NCI-H2107 (cell line): ENCODE measurements around the gene DHRS3.

Experiments
- DNase-seq: peaks from one replicate; lab custom pipeline; 2025; lab: John Stamatoyannopoulos, UW

Gene DHRS3

DNA sequence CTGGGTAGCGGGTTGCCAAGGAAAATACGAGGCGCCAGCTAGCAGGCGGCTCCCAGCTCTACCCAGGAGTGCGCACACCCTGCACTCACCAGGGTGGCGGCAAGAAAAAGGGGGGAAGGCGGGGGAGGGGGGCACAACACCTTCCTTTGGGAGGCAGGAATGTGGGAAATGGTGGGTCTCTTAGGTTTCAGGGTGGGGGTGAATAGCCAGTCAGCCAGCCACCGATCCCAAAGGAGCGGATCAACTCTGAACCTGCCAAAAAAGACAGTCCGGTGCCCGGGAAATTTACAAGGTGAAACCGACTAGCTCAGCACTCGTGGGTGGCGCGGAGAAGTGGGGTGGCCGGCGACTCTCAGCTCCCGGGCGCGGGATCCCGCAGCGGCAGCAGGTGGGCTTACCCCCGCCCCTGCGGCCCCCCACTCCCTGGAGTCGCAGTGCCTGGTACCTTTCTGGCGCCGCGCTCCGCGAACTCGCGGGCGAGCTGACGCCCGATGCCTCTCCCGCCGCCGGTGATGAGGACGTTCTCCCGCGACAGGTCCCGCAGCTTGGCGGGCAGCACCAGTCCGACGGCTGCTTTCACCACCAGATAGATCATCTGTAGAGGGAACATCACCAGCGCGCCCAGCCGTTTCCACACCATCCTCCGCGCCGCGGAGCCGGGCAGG, 1.2 kb downstream of the DHRS3 start:
- DNase-seq = no peak

GRCh38 chr1:12615865-12616708, 1.9 kb downstream of the DHRS3 start:
- DNase-seq = no peak

- DNase-seq = no peak
Measured at GRCh38 chr1:12615159-12615864, 2.7 kb downstream of the DHRS3 start.

GRCh38 chr1:12614402-12615158, 3.4 kb downstream of the DHRS3 start:
- DNase-seq = no peak

DNA sequence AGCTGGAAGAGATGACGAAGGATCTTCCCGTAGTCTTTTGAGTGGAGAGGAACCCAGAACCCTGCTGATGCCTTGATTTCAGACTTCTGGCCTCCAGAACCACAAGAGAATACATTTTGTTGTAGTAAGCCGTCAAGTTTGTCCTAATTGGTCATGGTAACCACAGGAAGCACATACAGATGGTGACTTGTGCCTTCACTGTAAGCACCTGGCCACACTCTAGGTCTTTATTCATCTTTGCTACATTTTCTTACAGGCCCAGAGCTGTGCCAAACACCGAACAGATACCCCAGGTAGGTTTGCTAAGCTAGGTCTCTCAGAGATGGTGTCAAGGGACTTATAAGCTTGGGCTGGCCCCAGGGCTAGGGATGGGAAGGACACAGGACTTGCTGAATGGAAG, 4.8 kb downstream of the DHRS3 start:
- no peak for DNase-seq

DNA sequence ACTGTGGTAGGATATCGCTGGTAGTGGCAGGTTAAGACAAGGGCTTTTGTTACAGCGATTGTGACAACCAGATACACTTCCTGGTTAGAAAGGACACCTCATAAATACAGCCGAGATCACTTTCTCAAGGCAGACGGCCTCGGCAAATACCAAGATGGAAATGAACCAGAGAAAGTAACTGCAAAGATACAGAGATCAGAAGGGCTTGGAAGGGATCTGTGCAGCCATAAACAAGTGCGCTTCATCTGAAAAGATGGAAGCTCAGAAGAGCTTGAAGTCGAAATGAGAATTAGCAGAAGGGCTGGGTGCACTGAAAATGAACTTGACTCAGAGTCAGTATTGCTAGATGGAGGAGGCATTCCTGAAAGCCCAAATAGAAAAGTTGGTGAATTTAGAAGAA, 7.1 kb downstream of the DHRS3 start:
- no peak for DNase-seq

- DNase-seq = no peak
Measured at GRCh38 chr1:12610305-12610935, 7.6 kb downstream of the DHRS3 start.

DNA sequence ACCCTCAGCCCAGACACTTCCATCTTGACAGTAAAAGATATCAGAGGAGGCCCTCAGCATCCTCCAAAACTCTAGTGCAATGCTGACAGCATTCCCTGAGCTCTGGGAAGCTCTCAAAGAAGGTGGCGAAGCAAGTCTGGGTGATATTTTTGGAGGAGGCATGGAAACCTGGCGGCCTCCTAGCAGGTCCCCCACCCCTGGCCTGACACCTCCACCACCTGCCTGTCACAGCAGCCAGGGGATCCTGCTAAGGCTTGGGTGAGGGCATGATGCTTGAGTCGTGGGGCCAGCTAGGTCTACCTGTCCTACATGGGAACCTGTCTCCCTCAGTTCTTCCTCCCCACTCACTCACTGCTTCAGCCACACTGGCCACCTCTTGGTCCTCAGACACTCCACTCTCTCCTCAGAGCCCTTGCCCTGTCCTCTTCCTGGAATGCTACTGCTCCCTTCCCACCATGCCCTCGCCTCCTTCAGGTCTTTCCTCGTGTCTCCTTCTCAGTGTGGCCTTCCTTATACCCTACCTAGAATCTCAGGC, 8.5 kb downstream of the DHRS3 start:
- DNase-seq = no peak

DNA sequence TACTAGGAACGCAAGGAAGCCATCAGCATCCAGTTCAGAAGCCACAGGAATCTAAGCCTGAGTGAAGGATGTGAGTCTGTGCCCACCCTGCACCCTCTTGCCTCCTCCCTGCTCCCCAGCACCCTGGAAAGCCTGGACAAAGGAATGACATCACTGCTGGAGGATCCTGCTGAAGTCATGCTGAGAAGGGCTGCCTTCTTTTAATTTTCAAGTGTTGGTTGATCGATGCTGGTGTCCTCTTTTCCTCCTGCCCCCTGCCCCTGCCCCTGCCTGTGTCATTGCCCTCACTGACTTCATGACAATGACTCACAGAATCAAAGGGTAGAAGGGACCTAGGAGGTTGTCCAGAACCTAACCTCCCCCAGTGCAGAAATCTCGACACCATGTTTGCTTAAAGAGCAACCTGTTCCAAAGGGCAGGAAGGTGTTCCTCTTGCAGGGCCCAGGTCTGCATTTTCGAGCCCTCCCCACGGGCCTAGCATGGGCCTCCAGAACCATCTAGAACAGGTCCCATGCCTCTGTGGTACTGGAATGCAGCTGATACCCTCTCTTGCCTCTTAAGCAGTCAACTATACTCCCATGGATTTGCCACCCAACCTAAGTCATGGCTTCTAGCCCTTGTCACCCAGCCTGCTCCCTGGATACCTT, 9.6 kb downstream of the DHRS3 start:
- DNase-seq = no peak

DNA sequence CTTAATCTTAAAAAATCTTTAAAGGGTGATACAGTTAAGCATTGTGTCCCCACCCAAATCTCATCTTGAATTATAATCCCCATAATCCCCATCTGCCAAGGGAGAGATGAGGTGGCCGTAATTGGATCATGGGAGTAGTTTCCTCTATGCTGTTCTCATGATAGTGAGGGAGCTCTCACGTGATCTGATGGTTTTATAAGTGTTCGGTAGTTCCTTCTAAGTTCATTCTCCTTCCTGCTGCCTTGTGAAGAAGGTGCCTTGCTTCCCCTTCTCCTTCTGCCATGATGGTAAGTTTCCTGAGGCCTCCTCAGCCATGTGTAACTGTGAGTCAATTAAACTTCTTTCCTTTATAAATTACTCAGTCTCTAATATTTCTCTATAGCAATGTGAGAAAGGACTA, 10.7 kb downstream of the DHRS3 start:
- no peak for DNase-seq

DNA sequence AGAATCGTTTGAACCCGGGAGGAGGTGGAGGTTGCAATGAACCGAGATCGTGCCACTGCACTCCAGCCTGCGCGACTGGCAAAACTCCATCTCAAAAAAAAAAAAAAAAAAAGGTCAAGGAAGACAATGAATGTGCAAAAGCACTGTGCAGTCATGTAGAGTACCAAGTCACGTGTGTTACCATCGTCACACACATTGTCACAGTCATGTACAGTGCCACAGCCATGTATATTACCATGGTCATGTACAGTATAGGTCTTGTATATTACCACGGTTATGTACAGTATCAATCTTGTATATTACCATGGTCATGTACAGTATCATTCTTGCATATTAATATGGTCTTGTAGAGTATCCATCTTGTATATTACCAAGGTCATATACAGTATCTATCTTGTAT, 13.0 kb downstream of the DHRS3 start:
- DNase-seq = no peak

DNA sequence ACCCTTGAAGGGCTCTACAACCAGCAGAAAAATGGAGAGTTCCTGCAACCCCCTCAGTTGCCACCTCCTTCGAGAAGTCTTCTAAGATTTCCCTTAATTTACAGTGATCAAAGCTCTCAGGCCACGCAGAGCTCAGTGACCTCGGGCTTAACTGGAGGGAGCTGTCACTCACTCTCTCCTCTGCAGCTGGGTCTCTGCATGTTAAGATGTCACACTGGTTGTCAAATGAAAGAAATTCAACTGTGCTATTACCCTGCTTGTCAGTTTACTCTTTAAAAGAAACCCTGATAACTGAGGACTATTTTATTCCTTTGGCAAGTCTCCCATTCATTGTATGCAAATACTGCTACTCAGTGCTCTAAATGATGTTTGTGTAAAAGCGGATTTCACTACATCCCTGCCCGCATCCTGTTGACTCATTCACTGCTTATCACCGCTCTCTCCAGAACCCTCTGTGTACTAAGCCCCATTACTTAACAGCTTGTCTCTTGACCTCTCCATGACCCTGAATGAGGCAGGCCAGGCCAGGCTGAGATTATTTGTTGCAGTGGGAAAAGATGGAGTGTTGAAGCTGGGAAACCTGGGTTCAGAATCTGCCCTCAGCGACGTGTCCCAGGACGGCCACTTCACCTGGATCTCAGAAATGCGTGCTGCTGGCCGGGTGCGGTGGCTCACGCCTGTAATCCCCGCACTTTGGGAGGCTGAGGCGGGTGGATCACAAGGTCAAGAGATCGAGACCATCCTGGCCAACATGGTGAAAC, 13.7 kb downstream of the DHRS3 start:
- no peak for DNase-seq

DNA sequence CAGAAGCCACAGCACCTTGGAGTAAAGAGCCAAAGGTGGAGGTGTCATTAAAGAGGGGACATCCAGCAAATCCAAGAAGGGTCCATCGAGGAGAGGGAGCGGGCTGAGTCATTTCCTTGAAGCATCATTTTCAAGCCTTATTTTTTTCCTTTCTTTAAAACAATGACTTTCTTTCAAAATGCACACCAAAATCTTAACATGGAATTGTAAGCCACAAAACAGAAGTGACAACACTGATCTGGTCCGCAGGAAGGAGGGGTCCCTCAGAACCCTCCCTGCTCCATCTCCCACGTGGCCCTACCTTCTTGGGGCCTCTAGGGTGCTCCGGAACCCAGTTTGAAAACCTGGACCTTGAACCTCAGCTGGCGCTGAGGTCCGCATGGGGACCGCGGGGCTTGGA, 14.8 kb downstream of the DHRS3 start:
- DNase-seq = no peak

GRCh38 chr1:12602659-12603024, 15.4 kb downstream of the DHRS3 start:
- no peak for DNase-seq

DNA sequence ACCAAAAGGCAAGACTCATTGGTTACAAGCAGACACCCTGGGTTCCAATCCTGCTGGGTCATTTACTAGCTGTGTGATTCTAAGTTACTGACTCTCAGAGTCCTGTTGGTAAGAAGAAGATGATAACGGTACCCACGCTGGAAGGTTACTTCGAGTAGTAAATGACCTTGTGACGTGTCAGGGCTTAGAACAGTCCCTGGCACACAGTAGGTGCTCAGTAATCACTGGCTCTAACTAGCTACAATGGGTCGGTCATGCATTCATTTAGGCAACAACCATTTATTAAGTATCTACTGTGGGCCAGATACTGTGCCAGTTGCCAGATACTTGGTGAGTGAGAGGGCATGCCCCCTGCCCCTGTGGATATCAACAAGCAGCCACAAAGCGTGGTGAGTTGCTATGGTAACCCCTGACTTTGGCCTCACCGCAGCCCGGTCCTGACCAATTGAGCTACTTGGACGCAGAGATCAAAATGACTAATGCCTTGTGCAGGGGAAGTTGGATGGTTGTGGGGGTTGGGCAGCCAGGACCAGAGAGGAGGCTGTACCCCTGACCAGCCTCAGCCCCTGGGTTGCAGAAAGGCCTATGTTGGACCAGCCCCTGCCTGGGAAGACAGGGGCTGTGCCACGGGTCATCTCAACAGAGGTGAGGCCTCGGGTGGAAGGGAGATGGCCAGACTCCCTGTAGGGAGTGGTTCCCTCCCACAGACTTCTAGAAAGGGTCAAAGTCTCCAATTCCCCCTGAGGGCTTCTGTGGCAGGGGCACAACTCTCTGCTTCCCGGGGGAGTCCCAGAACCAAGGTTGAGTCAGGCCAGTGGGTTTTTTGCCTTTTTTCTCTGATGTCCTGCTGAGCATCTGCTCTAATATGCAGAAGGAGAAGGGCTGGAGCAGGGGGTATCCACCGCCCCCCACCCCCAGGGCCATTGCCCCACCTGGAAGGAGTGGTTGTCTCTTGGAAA, 16.0 kb downstream of the DHRS3 start:
- no peak for DNase-seq

DNA sequence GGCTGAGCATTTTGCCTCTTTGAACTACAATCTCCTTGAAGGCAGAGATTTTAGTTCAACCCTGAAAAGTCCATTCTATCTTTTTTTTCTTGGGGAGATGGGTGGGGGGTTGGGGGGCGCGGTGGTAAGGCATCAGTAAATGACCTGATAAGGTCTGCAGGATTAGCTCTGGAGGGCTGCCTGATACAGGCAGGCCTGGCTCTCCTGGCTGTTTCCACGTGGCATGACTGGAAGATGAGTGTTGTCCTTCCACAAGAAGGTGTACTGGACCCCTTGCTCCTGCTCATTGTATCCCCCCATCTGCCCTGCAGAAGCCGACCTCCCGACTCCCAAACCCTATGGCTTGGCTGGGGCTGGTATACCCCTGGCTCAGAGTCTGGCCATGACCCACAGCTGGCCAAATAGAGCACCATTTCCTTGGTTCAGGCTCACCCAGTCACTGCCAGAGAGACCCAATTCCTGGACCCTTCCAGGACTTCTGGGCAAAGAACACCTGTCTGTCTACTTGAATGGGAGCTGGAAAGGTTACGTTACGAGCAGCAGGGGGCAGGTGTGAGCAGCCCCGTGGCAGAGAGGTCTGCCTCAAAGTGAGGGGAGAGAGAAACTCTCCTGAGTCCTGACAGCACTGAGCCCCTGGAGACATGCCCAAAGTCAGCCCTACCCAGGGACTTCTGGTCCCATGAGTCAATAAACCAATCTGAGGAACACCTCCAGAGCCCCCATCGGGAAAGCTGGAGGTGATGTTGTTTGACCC, 17.0 kb downstream of the DHRS3 start:
- DNase-seq = no peak

DNA sequence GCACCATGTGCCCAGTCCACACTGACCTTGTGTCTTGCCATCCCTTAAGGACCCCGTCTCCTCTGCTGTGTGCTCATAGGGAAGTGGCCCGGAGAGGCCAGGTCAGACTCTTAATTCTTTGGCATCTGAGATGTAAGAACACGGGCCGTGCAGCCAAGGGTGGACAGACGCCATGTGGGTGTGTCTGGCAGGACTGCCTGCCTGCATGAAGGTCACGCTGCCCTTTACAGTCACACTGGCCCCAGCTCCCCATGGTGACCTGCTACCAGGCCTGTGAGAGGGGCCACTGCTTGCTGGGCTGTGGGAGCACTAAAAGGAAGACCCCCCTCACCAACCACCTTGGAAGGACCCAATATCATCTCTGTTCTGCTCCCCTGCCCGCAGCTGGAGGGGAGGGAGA, 17.7 kb downstream of the DHRS3 start:
- no peak for DNase-seq

- DNase-seq = no peak
Measured at GRCh38 chr1:12599657-12600056, 18.4 kb downstream of the DHRS3 start.
